ENCODE data around the gene SEPTIN7. TPM values are rescaled to one million over a fixed set of nuclear protein-coding genes. Genes with fewer than 3 reads are reported as not detected.

The SEPTIN7 gene
- total RNA-seq, 1 donor from 2014 or later, result 361 TPM

GRCh38 chr7:35797311-35797710 is 3.5 kb upstream of the SEPTIN7 start:
- no peaks in the 10 kb centered on the region for H3K9me3 Mint-ChIP-seq (ENCODE audit: unreplicated experiment)
- peaks cover 4% of the 10 kb centered on the region for H3K36me3 Mint-ChIP-seq (ENCODE audit: low read depth, unreplicated experiment)
- no peak for TF ChIP-seq CTCF (IDR thresholded peaks at IDR 0.05; ENCODE audit: unreplicated experiment)
- H3K27ac Mint-ChIP-seq (ENCODE audit: unreplicated experiment), result no peak overlapping the region
- H3K4me1 Mint-ChIP-seq (ENCODE audit: unreplicated experiment), result peaks cover 35% of the 10 kb centered on the region
- H3K4me3 Mint-ChIP-seq (ENCODE audit: unreplicated experiment), result no peak overlapping the region
- DNase-seq (ENCODE audit: low spot score), result no peak
- peaks cover 11% of the 10 kb centered on the region for H3K27me3 Mint-ChIP-seq (ENCODE audit: unreplicated experiment)

- H3K27me3 Mint-ChIP-seq (ENCODE audit: unreplicated experiment), result peaks cover 13% of the 10 kb centered on the region
- peak; percentile 89 for DNase-seq (ENCODE audit: low spot score)
- peak overlapping the region; percentile 96 for H3K4me3 Mint-ChIP-seq (ENCODE audit: unreplicated experiment)
- H3K27ac Mint-ChIP-seq (ENCODE audit: unreplicated experiment), result peak overlapping the region; percentile 98
- no peaks in the 10 kb centered on the region for H3K9me3 Mint-ChIP-seq (ENCODE audit: unreplicated experiment)
- no peak for TF ChIP-seq CTCF (IDR thresholded peaks at IDR 0.05; ENCODE audit: unreplicated experiment)
- peaks cover 4% of the 10 kb centered on the region for H3K36me3 Mint-ChIP-seq (ENCODE audit: low read depth, unreplicated experiment)
- H3K4me1 Mint-ChIP-seq (ENCODE audit: unreplicated experiment), result peaks cover 38% of the 10 kb centered on the region
Observed at GRCh38 chr7:35799846-35800717, 775 bp upstream of the SEPTIN7 start.

GRCh38 chr7:35801392-35802101 is 690 bp downstream of the SEPTIN7 start:
- H3K4me3 Mint-ChIP-seq (ENCODE audit: unreplicated experiment), result peak overlapping the region; percentile 97

DNA sequence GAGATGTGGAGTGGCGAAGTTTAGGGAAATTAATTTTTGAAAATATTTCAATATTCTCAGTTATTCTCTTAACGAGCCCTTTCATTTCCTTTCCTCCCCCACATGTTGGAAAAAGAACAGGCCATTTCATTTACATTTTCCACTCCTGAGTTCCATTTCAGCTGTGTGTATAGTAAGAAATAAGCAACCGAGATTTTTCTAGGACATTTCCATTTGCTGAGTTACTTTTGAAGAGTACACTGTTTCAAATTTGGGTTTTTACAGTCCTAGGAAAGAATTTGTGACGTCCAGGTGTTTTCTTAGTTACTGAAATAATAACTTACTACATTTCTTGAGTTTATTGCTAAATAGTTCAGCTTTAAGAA is 1.2 kb downstream of the SEPTIN7 start:
- Mint-ChIP-seq H3K36me3 (ENCODE audit: low read depth, unreplicated experiment) (peaks cover 4% of the 10 kb centered on the region), H3K4me1 (ENCODE audit: unreplicated experiment) (peaks cover 35% of the 10 kb centered on the region), H3K27me3 (ENCODE audit: unreplicated experiment) (peaks cover 11% of the 10 kb centered on the region), H3K27ac (ENCODE audit: unreplicated experiment) (peak overlapping the region; percentile 93), H3K9me3 (ENCODE audit: unreplicated experiment) (no peaks in the 10 kb centered on the region), H3K4me3 (ENCODE audit: unreplicated experiment) (peak overlapping the region; percentile 97)
- DNase-seq (ENCODE audit: low spot score), result no peak
- TF ChIP-seq CTCF (IDR thresholded peaks at IDR 0.05; ENCODE audit: unreplicated experiment), result no peak

More at GRCh38 chr7:35801392-35802101, 690 bp downstream of the SEPTIN7 start:
- Mint-ChIP-seq H3K27ac (ENCODE audit: unreplicated experiment) (peak overlapping the region; percentile 93), H3K4me1 (ENCODE audit: unreplicated experiment) (peaks cover 38% of the 10 kb centered on the region), H3K27me3 (ENCODE audit: unreplicated experiment) (peaks cover 13% of the 10 kb centered on the region), H3K9me3 (ENCODE audit: unreplicated experiment) (no peaks in the 10 kb centered on the region), H3K36me3 (ENCODE audit: low read depth, unreplicated experiment) (peaks cover 4% of the 10 kb centered on the region)
- DNase-seq (ENCODE audit: low spot score), result peak; percentile 69
- peak; percentile 68 for TF ChIP-seq CTCF (IDR thresholded peaks at IDR 0.05; ENCODE audit: unreplicated experiment)
